Naive thymus-derived CD4-positive, alpha-beta T cell (primary cell): ENCODE data around the gene PLIN1. TPM values are rescaled to one million over a fixed set of nuclear protein-coding genes. Genes with fewer than 3 reads are reported as not detected.

Source experiments
- ATAC-seq: fragments of 150-1000 bp; cut with Tn5 transposase; 2 replicates; pipeline ENCODE4 v1.10.0; 2021; ENCODE audit warnings: mild to moderate bottlenecking, moderate library complexity
- CTCF ChIA-PET: fragments of 350-600 bp; sonication (Branson Sonifier 250); formaldehyde crosslinking; loops from one replicate; lab custom pipeline; 2021; ENCODE audit warnings: antibody characterized with exemption; lab: Charles Lee
- POLR2A ChIA-PET: fragments of 350-600 bp; sonication (Branson Sonifier 250); formaldehyde crosslinking; loops from one replicate; lab custom pipeline; 2021; ENCODE audit warnings: antibody characterized with exemption, inconsistent platforms; lab: Charles Lee
- DNase-seq, 9 donors: peaks; one replicate each; pipeline versions ENCODE4 v3.0.0 to v3.0.0-alpha.2; 2020 to 2022; ENCODE audit warnings: mixed read lengths in 1 of 9
- H3K27ac ChIP-seq: one replicate; pipeline ENCODE4 v1.7.0; 2013; ENCODE audit warnings: mild to moderate bottlenecking, low read depth, low read length, moderate library complexity
- H3K27me3 ChIP-seq, 2 donors: one replicate each; pipeline ENCODE4 v1.7.0; 2013; ENCODE audit warnings: low read length in 2 of 2, mild to moderate bottlenecking in 2 of 2, moderate library complexity in 2 of 2; ENCODE audit not compliant: control insufficient read depth in 2 of 2, insufficient read depth in 2 of 2
- H3K36me3 ChIP-seq, 3 experiments: 1 replicate in 2 of 3; 2 replicates in 1 of 3; pipeline ENCODE4 v1.7.0; 2013; ENCODE audit warnings: low read length in 3 of 3, mild to moderate bottlenecking in 3 of 3, moderate library complexity in 1 of 3; ENCODE audit not compliant: insufficient read depth in 3 of 3, control insufficient read depth in 2 of 3
- H3K4me1 ChIP-seq, 2 donors: one replicate each; pipeline ENCODE4 v1.7.0; 2013; ENCODE audit warnings: low read length in 2 of 2, mild to moderate bottlenecking in 2 of 2, moderate library complexity in 1 of 2; ENCODE audit not compliant: control insufficient read depth in 2 of 2, insufficient read depth in 2 of 2
- H3K4me3 ChIP-seq: 2 replicates; pipeline ENCODE4 v1.7.0; 2013; ENCODE audit warnings: mild to moderate bottlenecking, low read length
- H3K9me3 ChIP-seq, 3 experiments: 1 replicate in 2 of 3; 2 replicates in 1 of 3; pipeline ENCODE4 v1.7.0; 2013; ENCODE audit warnings: low read length in 3 of 3; ENCODE audit not compliant: control insufficient read depth in 2 of 3
- H3K27ac Mint-ChIP-seq, 9 donors: one replicate each; pipeline ENCODE4 v1.8.0; 2020 to 2022; ENCODE audit warnings: mixed read lengths in 9 of 9, mild to moderate bottlenecking in 8 of 9, moderate library complexity in 5 of 9, inconsistent platforms in 2 of 9
- H3K27me3 Mint-ChIP-seq, 5 donors: one replicate each; pipeline ENCODE4 v1.8.0; 2021 to 2022; ENCODE audit warnings: mixed read lengths in 5 of 5, mild to moderate bottlenecking in 1 of 5
- H3K36me3 Mint-ChIP-seq, 5 donors: one replicate each; pipeline ENCODE4 v1.8.0; 2020 to 2022; ENCODE audit warnings: mixed read lengths in 5 of 5, mild to moderate bottlenecking in 3 of 5, inconsistent platforms in 1 of 5
- H3K4me1 Mint-ChIP-seq, 7 donors: one replicate each; pipeline ENCODE4 v1.8.0; 2020 to 2022; ENCODE audit warnings: mixed read lengths in 7 of 7, mild to moderate bottlenecking in 3 of 7, inconsistent platforms in 1 of 7
- H3K4me3 Mint-ChIP-seq, 10 donors: one replicate each; pipeline ENCODE4 v1.8.0; 2020 to 2022; ENCODE audit warnings: mild to moderate bottlenecking in 10 of 10, mixed read lengths in 10 of 10, moderate library complexity in 6 of 10, inconsistent platforms in 2 of 10
- H3K9me3 Mint-ChIP-seq, 11 donors: one replicate each; pipeline ENCODE4 v1.8.0; 2020 to 2022; ENCODE audit warnings: mixed read lengths in 11 of 11, mild to moderate bottlenecking in 4 of 11, inconsistent platforms in 1 of 11, moderate library complexity in 1 of 11
- intact Hi-C, 2 donors: fragments of 100-400 bp; cut with micrococcal nuclease; formaldehyde crosslinking; loops; one replicate each; pipeline ENCODE4 v1.15.1; 2023
- polyA plus RNA-seq, 2 donors: library from polyadenylated mRNA; unstranded; fragments of 300-500 nt; fragmentation: Illumina TruSeq; gene quantifications; one replicate each; pipeline ENCODE4 v1.2.3, GENCODE V29; 2021
- total RNA-seq, 6 experiments: library from RNA in 5 of 6; stranded (reverse) in 5 of 6; gene quantifications; 1 replicate in 5 of 6; 2 replicates in 1 of 6; pipeline ENCODE4 v1.2.3 and lab custom pipeline; 2021 to 2026

Gene PLIN1
- total and polyA plus RNA-seq, 7 experiments from 2014 or later: 0.06 to 1.8 (median 0.23) TPM; not detected in 1

- H3K9me3 ChIP-seq: no peaks in the 10 kb centered on the region
- CTCF ChIA-PET: no interaction called here
- Mint-ChIP-seq H3K27me3 (peaks cover 9 to 43% (median 13%) of the 10 kb centered on the region in 5 donors), H3K4me3 (no peak overlapping the region), H3K36me3 (peaks cover 0 to 5% (median 0%) of the 10 kb centered on the region in 5 donors), H3K27ac (no peak overlapping the region), H3K9me3 (peaks cover 0 to 3% (median 0%) of the 10 kb centered on the region in 11 donors), H3K4me1 (peaks cover 0 to 8% (median 4%) of the 10 kb centered on the region in 7 donors)
- POLR2A ChIA-PET: no interaction called here
- no peaks in the 10 kb centered on the region for H3K36me3 ChIP-seq
- H3K27ac ChIP-seq: no peak overlapping the region
- ATAC-seq (no peak), DNase-seq (no peak)
- H3K4me3 ChIP-seq: no peak overlapping the region
- H3K4me1 ChIP-seq: no peaks in the 10 kb centered on the region
- H3K27me3 ChIP-seq: no peaks in the 10 kb centered on the region
- intact Hi-C loops: no loop called here
Observed at GRCh38 chr15:89649013-89649625, 30.0 kb downstream of the PLIN1 start.

DNA sequence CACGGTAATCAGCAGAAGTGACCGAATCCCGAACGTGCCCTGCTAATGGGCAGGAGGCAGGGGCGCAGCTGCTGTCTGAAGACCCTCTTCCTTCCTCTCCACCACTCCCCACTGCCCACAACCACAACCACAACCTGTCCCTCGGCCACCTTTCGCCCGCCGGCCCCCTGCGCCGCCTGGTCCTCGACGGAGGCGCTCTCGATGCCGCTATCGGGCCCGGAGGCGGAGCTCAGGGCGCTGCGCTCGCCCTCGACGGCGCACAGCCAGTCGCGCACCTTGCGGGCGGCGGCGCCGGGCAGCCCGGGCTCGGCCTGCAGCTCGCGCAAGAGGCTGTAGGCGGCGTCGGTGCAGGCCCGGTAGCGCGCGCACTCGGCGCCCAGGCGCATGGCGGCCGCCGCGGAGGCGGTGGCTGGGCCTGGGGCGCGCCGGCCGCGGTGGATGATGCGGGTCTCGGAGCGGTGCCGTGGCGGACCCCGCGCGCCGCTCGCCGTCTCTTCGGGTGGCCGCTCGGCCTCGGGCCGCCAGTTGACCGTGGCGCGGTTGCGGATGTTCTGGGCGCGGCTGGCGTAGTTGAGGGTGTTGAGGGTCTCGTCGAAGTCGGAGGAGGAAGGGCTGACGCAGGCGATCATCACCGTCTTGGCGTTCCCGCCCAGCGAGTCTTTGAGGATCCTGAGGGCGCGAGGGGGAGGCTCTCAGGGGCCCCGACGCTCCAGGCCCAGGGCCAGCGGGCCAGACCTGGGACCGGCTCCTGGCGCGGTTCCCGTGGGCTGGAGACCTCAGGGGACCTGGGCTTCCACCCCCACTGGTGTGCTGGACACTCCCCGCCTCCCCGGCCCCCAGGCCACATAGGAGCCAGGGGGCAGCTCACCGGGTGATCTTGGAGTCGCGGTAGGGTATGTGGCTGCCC lies 30.8 kb downstream of the PLIN1 start:
- Mint-ChIP-seq H3K9me3 (peaks cover 0 to 3% (median 0%) of the 10 kb centered on the region in 11 donors), H3K4me3 (no peak overlapping the region), H3K27me3 (peaks cover 4 to 35% (median 10%) of the 10 kb centered on the region in 5 donors), H3K27ac (no peak overlapping the region), H3K4me1 (peaks cover 0 to 7% (median 3%) of the 10 kb centered on the region in 7 donors), H3K36me3 (peaks cover 0 to 4% (median 0%) of the 10 kb centered on the region in 5 donors)
- CTCF ChIA-PET: no interaction called here
- intact Hi-C loops: no loop called here
- Histone ChIP-seq H3K9me3 (no peaks in the 10 kb centered on the region), H3K27me3 (no peaks in the 10 kb centered on the region), H3K4me1 (no peaks in the 10 kb centered on the region), H3K36me3 (no peaks in the 10 kb centered on the region), H3K4me3 (no peak overlapping the region), H3K27ac (no peak overlapping the region)
- ATAC-seq: no peak
- POLR2A ChIA-PET: no interaction called here
- no peak for DNase-seq

DNA sequence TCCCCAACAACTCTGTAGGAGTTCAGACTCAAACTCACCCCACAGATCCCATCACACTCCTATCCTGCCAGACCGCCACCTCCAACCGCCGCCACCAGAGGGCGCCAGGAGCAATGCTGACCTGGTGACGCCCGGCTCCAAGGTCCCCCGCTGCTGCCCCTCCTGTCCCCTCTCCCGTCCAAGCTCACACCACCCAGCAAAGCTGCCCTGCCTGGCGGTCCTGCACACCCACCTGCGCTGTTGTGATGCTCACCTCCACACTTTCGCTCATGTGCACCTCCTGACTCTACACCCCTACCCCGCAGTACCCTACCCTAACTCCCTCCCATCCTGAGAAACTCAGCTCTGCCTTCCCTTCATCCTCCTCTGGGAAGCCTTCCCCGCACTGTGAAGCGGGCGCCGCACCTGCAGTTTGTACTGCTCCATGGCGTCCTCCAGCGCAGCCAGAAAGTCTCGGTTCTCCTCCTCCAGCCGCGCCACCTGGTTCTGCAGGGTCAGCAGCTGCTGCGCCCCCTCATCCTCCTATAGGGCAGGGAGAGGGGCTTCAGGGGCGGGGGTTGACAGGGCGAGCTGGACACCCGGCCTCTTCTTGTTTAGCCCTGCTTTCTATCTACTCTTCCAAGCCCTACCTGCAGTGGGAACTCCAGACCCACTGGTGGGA lies 31.8 kb downstream of the PLIN1 start:
- Histone ChIP-seq H3K4me1 (no peaks in the 10 kb centered on the region), H3K4me3 (no peak overlapping the region), H3K9me3 (no peaks in the 10 kb centered on the region), H3K27me3 (no peaks in the 10 kb centered on the region), H3K36me3 (no peaks in the 10 kb centered on the region), H3K27ac (no peak overlapping the region)
- DNase-seq (peak in 7 of 9 donors; percentile 13 to 79 (median 31)), ATAC-seq (peak; percentile 71)
- Mint-ChIP-seq H3K36me3 (no peaks in the 10 kb centered on the region), H3K27me3 (peaks cover 0 to 26% (median 3%) of the 10 kb centered on the region in 5 donors), H3K9me3 (peaks cover 0 to 3% (median 0%) of the 10 kb centered on the region in 11 donors), H3K4me1 (peaks cover 0 to 4% (median 0%) of the 10 kb centered on the region in 7 donors), H3K27ac (no peak overlapping the region), H3K4me3 (peak overlapping the region in 1 of 10 donors; percentile 47)
- intact Hi-C loops: no loop called here
- ChIA-PET POLR2A (no interaction called here), CTCF (no interaction called here)

- no peak overlapping the region for H3K27ac Mint-ChIP-seq
- peaks cover 0 to 3% (median 0%) of the 10 kb centered on the region in 11 donors for H3K9me3 Mint-ChIP-seq
Observed at GRCh38 chr15:89646416-89647141, 32.6 kb downstream of the PLIN1 start.

DNA sequence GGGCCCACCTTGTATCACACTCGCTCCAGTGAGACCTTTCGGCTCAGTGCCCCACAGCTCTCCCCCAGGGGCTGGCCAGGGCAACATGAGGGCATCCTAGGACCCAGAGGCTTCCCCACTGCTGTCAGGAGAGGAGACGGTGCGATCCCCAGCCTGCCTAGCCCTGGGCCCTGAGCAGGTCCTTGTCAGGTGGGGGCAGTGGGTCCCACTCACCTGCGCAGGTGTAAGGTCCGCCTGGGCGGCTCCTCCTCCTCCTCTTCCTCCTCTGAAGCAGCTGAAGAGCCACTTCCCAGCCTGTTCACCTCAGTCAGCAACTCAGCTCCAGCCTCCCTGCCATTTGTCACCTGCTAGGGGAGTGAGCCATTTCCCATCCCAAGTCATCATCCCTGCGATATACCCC lies 33.5 kb downstream of the PLIN1 start:
- intact Hi-C loops: no loop called here
- CTCF ChIA-PET: interaction anchor here (1.0 kb wide), 1 partner anchor 12 kb away, joined by 3 read pairs; no protein-coding TSS in a partner anchor
- no peaks in the 10 kb centered on the region for H3K36me3 ChIP-seq
- Mint-ChIP-seq H3K27ac (no peak overlapping the region), H3K4me3 (no peak overlapping the region), H3K36me3 (no peaks in the 10 kb centered on the region), H3K9me3 (peaks cover 0 to 3% (median 0%) of the 10 kb centered on the region in 11 donors), H3K4me1 (peaks cover 0 to 4% (median 0%) of the 10 kb centered on the region in 7 donors), H3K27me3 (peaks cover 0 to 16% (median 0%) of the 10 kb centered on the region in 5 donors)
- ATAC-seq: no peak
- H3K27me3 ChIP-seq: no peaks in the 10 kb centered on the region
- no peak overlapping the region for H3K4me3 ChIP-seq
- POLR2A ChIA-PET: no interaction called here
- H3K27ac ChIP-seq: no peak overlapping the region
- DNase-seq: no peak
- H3K9me3 ChIP-seq: no peaks in the 10 kb centered on the region
- no peaks in the 10 kb centered on the region for H3K4me1 ChIP-seq

More at GRCh38 chr15:89646416-89647141, 32.6 kb downstream of the PLIN1 start:
- no peak overlapping the region for H3K27ac ChIP-seq
- Mint-ChIP-seq H3K4me3 (no peak overlapping the region), H3K4me1 (peaks cover 0 to 4% (median 0%) of the 10 kb centered on the region in 7 donors), H3K27me3 (peaks cover 0 to 18% (median 0%) of the 10 kb centered on the region in 5 donors), H3K36me3 (no peaks in the 10 kb centered on the region)
- POLR2A ChIA-PET: no interaction called here
- DNase-seq: no peak
- no peak for ATAC-seq
- intact Hi-C loops: no loop called here
- no peaks in the 10 kb centered on the region for H3K27me3 ChIP-seq
- H3K36me3 ChIP-seq: no peaks in the 10 kb centered on the region
- CTCF ChIA-PET: interaction anchor here (1.0 kb wide), 1 partner anchor 11 kb away, joined by 3 read pairs; no protein-coding TSS in a partner anchor
- H3K4me3 ChIP-seq: no peak overlapping the region
- H3K9me3 ChIP-seq: no peaks in the 10 kb centered on the region
- H3K4me1 ChIP-seq: no peaks in the 10 kb centered on the region

DNA sequence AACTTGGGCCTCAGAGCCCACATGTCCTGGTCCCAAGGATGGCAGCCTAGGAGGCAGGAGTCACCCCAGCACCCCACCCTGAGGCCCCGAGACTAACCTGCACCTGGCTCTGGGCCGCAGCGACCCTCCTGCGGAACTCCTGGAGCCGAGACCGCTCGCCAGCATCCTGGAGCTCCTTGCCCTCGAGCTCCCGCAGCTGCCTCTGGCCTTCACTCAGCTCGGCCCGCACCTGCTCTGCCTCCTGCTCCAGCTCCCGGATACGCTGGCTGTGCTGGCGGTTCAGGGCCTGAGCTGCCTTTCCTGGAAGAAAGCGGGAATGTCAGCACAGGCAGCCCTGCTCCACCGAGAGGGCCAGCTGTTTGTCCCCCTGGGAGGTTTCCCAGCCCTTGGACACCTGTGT lies 37.1 kb downstream of the PLIN1 start:
- DNase-seq: peak in 1 of 9 donors; percentile 7
- ChIA-PET CTCF (no interaction called here), POLR2A (no interaction called here)
- peaks cover 0 to 2% (median 0%) of the 10 kb centered on the region in 7 donors for H3K4me1 Mint-ChIP-seq
- H3K36me3 ChIP-seq: no peaks in the 10 kb centered on the region
- H3K36me3 Mint-ChIP-seq: no peaks in the 10 kb centered on the region
- H3K4me3 Mint-ChIP-seq: no peak overlapping the region
- H3K27me3 ChIP-seq: no peaks in the 10 kb centered on the region
- intact Hi-C loops: no loop called here
- no peak overlapping the region for H3K27ac ChIP-seq
- H3K27ac Mint-ChIP-seq: no peak overlapping the region
- H3K27me3 Mint-ChIP-seq: peaks cover 0 to 9% (median 0%) of the 10 kb centered on the region in 5 donors
- no peak for ATAC-seq
- no peaks in the 10 kb centered on the region for H3K9me3 ChIP-seq
- H3K4me3 ChIP-seq: no peak overlapping the region
- H3K4me1 ChIP-seq: no peaks in the 10 kb centered on the region
- H3K9me3 Mint-ChIP-seq: peaks cover 0 to 2% (median 0%) of the 10 kb centered on the region in 11 donors
